ENCODE results near the gene C6orf15.

The C6orf15 gene

DNA sequence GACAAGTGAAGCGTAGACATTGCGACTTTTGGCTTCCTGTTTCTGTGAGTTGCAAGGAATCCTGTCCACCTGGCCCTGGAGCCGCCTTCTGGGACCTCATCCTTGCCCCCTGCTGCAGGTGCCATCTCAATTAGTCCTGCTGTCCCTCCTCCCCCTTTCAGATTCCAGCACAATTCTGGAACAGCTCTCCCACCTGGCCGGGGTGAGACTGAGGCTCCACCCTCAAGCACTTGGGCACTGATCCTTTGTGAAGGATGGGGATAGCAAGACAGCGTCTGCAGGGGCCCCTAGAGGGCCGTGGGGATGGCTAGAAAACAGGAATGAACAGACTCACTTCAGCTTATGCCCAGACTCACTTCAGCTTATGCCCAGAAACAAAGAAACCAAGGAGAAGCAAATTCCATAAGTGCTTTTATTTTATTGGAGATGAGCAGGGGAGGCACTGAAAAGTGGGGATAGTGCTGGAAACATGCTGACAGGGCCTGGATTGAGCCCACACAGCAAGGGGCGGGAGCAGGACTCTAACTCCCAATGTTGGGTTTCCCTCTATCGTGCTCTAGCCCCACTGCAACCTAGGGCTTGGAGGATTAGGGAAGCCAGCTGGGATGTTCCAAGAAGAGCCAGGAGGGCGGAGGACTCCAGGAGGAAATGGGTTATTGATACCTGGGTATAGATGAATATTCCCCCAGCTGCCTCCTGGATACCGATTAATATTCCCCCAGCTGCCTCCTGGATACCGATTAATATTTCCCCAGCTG, 1.4 kb downstream of the C6orf15 start:
- in situ Hi-C loops (cut with MboI; ENCODE audit: low sequenced_read_pairs), result no loop called here

DNA sequence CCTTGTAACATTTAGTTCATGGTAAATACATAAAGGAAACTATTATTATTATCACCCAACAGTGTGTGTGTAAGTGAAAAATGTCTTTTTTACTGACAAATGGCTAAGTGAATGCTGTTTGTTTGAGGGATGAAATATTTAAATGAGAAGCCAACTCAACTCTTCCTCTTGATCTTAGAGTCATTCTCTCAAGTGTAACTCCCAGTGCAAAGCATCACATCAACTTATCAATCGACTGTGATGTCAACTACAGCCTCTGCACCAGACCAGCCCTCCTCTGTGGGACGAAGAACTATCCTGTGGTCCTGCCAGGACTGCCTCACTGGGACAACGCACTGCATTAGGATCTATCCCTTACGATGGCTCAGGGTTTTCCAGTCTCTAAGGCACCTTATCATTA, 5.3 kb downstream of the C6orf15 start:
- in situ Hi-C loops (cut with MboI; ENCODE audit: low sequenced_read_pairs), result no loop called here

DNA sequence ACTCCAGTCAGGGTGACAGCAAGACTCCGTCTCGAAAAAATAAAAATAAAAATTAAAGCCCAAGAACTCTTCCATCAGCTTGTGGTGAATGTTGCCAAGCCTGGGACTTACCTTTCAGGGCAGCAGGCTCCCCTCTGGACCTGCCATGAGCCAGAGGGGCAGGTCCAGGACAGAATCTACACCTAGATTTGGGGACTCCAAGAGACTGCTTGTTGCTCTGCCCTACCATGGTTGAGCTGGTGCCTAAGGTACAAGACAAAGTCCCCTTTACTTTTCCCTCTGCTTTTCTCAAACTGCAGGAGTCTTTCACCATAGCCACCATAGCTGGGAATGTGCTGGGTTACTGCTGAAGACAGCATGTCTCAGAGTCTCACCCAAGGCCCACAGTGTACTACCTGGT, 9.2 kb downstream of the C6orf15 start:
- in situ Hi-C loops (cut with MboI; ENCODE audit: low sequenced_read_pairs), result no loop called here

DNA sequence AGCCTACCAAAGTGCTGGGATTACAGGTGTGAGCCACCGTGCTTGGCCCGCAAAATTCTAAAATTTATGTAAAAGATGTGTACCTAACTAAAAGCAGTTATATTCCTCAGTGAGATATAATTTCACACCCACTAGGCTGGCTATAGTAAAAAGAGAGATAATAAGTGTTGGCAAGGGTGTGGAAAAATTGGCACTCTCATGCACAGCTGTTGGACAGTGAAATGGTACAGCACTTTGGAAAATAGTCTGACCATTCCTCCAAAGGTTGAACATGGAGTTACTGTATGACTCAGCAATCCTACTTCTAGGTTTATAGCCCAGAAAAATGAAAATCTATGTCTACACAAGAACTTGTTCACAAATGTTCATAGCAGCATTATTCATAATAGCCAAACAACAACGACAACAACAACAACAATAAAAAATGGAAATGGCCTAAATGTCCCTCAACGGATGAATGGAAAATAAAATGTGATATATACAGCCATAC, 13.9 kb downstream of the C6orf15 start:
- in situ Hi-C loops (cut with MboI; ENCODE audit: low sequenced_read_pairs), result no loop called here

DNA sequence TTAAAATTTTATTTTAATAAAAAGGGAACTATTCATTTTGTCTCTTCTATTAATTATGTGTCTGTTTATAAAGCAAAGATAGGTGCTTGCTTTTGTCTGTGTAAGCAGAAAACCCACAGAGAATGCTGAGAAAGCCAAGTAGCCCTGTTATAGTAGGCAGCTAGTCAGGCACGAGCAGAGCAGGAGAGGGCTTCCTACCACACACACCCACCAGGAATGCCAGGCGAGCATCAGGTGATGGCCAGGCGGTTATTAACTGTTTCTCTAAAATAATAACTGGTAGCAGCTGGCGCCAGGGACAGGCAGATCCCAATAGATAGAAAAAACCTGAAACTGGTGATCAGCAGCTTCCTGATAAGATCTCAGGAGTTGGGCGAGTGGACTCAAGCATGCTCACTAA, 15.7 kb downstream of the C6orf15 start:
- in situ Hi-C loops (cut with MboI; ENCODE audit: low sequenced_read_pairs), result no loop called here

DNA sequence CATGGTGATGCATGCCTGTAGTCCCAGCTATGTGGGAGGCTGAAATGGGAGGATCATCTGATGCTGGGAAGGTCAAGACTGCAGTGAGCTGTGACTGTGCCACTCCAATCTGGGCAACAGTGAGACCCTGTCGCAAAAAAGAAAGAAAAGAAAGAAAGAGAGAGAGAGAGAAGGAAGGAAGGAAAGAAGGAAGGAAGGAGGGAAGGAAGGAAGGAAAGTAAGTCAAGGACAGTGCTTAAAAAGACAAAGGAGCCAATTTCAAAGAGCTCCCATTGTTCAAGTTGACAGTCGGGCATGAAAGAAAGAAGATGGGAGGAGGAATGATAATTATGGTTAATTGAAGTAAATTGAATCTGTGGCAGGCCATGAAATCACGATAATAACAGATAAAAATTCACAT, 16.2 kb downstream of the C6orf15 start:
- in situ Hi-C loops (cut with MboI; ENCODE audit: low sequenced_read_pairs), result no loop called here

DNA sequence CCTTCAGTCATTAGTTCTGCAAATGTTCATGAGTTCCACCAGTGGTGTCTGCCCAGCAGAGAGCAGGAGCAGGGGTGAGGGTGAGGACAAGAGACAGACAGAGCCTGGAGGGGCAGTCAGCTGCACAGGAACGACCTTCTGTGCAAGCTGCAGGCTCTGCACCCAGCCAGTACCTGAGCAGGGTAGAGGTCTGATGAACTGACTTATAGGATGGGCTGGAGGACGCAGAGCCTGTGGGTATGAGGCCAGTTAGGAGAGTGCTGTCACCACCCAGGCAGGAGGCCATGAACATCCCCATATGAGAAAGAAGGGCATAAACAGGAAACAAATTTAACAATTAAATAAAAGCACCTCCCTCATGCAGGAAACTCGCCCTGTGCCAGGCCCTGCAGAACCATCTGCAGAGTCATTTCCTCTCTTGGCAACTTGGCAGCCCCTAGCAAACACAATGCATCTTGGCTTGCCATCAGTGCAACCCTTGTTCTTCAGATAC, 17.9 kb downstream of the C6orf15 start:
- in situ Hi-C loops (cut with MboI; ENCODE audit: low sequenced_read_pairs), result no loop called here

DNA sequence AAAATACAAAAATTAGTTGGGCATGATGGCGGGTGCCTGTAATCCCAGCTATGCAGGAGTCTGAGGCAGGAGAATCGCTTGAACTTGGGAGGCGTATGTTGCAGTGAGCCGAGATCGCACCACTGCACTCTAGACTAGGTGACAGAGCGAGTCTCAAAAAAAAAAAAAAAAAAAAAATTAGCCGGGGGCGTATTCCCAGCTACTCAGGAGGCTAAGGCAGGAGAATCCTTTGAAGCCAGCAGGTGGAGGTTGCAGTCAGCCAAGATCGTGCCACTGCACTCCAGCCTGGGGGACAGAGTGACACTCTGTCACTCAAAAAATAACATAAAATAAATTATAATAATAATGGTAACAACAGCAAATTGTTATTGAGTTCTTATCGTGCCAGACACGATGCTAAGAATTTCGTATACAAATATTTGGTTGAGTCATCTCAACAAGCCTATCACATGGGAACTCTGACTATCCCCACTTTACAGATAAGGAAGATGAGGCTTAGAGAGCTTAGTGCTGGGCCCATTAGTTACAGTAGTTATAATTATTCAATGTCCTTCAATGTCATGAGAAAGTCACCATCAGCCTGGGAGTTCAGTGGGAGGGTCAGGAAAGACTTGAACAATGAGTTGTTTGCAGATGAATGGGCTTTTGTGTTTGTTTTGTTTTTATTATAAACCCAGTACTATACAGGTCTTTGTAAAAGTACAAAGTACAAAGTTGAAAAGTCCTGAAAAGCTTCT, 19.4 kb downstream of the C6orf15 start:
- in situ Hi-C loops (cut with MboI; ENCODE audit: low sequenced_read_pairs), result no loop called here

DNA sequence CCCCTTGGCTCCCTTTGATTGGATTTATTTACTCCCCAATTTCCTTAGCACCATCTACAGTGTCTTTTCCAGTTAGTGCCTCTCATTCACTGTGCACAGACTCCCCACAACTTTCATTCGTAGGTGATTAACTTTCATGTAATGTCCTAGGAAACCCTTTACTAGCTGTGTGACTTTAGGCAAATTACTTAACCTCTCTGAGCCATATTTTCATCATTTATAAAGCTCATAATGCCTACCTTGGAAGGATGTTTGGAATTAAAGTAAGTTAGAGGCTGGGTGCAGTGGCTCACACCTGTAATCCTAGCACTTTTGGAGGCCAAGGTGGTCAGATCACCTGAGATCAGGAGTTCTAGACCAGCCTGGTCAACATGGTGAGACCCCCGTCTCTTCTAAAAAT, 20.1 kb downstream of the C6orf15 start:
- in situ Hi-C loops (cut with MboI; ENCODE audit: low sequenced_read_pairs), result no loop called here

DNA sequence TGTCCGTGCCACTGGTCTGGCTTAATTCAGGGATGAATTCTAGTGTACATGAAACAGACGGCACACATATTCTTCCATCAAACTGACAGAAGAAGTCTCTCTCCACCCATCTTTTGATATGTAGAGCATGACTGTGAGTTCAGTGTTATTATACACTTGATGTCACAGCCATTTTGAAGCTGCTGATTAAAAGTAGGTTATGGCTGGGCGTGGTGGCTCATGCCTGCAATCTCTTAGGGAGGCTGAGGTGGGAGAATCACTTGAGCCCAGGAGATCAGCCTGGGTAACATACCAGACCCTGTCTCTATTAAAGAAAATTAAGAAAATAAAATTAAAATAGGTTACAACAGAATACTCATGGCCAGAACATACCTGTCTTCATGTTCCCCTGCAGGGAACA, 20.7 kb downstream of the C6orf15 start:
- in situ Hi-C loops (cut with MboI; ENCODE audit: low sequenced_read_pairs), result no loop called here

DNA sequence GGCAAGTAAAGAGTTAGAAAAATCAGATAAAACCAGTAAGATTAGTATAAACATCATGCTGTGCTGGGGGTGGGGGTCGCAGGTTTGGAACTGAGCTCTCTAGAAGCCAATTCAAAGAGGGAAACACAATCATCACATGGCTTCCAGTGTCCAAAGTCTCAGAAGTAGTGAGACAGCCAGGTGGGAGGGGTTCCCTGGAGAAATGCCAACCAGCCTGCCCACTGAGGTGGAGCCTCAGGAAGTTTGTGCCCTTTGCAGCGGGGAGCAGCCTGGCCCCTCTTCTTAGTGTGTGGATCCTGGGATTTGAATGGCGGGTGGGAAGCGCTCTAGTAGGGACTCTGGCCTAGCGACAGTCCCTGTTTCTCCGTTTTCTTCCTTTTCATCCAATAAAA, 21.4 kb downstream of the C6orf15 start:
- in situ Hi-C loops (cut with MboI; ENCODE audit: low sequenced_read_pairs), result no loop called here

DNA sequence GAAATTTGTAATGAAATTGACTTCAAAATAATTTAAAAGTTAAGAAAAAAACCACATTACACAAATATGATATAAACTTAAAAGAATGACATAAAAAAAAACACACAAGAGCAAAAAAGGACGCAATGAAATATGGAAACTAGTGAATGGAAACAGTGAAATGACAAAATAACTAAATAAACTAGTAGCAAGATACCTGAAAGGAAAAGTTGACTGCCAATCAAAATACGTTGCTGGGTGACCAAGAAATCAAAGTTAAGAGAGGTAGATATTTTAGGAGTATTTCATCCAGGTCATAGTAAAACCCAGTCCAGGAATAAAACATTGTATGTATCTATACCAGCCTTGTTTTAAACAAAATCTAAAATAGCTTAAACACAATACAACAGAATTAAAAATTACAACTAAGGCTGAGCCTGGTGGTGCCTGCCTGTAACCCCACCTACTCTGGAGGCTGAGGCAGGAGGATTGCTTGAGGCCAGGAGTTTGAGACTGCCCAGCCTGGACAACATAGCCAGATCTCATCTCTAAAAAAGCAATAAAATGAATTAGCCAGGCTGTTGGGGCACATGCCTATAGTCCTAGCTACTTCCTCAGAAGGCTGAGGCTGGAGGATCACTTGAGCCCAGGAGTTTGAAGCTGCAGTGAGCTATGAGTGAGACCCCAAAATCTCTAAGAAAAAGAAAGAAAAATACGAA, 22.0 kb downstream of the C6orf15 start:
- in situ Hi-C loops (cut with MboI; ENCODE audit: low sequenced_read_pairs), result no loop called here

DNA sequence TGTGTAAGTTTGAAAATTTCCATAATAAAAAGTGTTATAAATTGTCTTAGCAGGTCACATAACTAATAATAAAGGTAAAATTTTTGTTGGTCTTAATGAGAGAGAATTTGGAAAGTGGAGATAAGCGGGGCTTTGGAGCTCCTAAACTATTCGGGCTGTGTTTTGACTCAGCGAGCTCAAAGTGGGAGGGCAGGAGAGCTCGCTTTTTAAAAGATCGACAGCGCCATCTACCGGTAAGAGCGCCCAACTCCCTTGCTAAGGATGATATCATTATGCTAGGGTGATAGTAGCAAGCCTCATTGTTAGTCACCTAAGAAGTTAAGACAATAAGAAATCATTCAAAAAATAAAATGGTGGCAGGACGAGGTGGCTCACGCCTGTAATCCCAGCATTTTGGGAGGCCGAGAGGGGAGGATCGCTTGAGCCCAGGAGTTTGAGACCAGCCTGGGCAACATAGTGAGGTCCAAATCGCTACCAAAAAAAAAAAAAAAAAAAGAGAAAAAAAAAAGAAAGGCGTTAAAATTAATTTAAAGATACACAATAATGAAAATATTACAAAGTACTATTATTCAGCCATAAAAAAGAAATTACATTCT, 24.8 kb downstream of the C6orf15 start:
- in situ Hi-C loops (cut with MboI; ENCODE audit: low sequenced_read_pairs), result no loop called here

DNA sequence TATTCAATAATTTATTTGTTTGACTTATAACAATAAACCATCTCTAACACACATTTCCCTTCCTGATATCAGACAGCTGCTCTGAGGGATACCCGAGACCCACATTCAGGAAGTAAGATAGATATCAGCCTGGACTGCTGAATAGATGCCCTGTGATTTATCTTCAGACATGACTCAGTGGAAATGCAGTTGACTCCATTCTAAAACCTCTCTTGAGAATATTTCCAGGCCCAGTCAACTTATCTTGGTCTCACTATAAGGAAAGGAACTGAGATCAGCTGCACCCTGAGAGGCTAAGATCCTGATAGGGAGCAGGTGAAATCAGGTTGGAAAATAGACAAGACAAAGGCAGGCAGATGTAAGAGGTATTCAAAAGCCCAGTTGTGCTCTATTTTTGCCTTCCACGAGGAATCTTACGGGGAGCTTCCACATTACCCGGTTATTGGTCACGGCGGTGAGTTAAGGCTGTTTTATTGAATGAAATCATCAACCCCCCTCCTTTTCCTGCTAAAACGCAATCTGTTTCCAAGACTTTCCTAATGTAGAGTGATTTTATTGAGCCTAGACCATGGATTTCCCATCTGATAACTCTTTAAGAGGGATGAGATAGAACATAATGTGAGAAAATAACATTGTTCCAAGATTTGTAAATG, 25.5 kb downstream of the C6orf15 start:
- in situ Hi-C loops (cut with MboI; ENCODE audit: low sequenced_read_pairs), result no loop called here

DNA sequence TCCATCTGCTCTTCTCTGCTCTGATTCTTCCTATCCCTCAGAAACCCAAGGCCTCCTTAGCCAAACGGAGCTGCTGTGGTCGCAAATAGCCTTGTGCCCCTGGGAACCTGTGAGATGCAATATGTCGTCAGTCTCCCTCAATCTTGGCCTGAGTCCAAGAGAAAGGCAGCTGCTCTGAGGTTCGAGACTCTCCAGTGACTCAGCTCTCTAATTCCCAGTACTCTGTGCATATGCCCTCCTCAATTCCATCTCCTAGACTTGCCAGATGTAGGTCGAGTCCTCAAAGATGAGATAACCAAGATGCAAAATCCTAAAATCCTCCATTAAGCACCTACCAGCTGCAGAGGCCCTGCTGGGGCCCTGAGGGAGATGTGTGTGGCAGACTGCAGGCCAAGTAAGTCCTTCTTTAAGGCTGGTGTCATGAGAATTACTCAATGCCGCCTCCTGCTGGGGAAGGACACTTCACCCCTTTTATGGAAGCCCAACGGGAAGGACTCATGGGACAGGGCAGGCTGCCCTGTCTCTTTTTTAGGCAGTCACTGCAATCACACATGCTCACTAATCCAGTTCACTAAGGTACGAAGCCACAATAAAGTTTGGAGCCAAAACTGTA, 28.5 kb downstream of the C6orf15 start:
- in situ Hi-C loops (cut with MboI; ENCODE audit: low sequenced_read_pairs), result no loop called here

DNA sequence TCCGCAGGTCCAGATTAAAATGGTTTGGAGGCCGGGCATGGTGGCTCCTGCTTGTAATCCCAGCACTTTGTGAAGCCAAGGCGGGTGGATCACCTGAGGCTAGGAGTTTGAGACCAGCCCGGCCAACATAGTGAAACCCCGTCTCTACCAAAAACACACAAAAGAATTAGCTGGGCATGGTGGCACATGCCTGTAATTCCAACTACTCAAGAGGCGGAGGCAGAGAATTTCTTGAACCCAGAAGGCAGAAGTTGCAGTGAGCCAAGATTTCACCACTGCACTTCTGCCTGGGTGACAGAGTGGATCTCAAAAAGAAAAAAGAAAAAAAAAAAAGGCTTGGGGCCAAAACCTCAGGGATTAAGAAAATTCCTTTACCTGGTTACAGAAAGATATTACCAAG, 30.5 kb downstream of the C6orf15 start:
- in situ Hi-C loops (cut with MboI; ENCODE audit: low sequenced_read_pairs), result no loop called here

DNA sequence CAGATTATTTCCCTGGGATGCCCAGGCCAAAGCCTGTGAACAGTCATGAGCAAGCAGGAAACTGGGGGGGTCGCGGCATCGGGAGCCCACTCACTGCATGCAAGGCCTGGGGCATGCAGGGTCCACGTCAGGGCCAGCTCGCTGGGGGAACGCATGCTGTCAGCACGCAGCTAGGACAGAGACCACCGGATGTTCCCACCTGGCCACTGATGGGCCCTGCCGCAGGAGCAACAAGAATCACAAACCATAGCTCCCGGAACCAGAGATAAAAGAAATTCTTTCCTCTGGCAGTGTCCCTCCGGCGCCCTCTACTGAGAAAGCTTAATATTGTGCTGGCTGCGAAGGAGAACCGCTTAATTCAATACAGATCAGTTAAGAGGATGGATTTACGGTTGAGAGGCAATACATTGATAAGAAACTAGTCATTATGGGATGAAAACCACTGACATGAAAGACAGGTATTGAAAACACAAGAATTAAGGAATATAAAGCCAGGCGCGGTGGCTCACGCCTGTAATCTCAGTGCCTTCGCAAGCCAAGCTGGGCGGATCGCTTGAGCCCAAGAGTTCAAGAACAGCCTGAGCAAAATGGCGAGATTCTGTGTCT, 32.6 kb downstream of the C6orf15 start:
- in situ Hi-C loops (cut with MboI; ENCODE audit: low sequenced_read_pairs), result no loop called here

DNA sequence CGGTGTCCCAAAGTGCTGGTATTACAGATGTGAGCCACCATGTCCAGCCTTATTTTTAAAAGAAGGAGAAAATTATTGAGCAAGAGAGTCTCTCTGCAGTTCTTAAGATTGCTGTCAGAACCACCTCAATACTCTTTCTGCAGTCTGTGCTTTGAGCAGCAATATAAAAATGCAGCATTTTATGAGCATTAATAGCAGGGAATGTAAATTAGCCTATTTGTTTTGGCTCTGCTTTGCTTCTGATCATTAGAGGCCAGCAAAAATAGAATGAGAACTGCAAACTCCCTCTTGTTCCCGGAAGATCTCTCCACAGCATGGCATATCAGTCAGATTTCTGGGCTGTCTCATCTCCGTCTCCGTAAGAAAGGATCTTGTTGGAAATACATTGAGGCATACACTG, 35.8 kb downstream of the C6orf15 start:
- in situ Hi-C loops (cut with MboI; ENCODE audit: low sequenced_read_pairs), result no loop called here

DNA sequence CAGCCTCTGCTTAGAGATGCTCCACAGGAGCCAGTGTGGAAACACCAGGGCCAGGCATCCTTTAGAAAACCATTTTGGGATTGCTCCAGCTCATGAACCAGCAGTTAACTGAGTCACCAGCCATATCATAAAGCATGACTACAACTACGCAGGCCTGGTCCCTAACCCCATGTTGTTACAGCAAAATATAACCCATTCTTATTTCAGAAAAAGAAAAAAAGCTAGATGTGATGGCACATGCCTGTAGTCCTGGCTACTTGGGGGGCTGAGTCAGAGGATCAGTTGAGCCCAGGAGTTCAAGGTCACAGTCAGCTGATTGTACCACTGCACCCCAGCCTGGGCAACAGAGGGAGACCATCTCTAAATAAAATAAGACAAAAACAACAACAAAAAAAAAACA, 36.8 kb downstream of the C6orf15 start:
- in situ Hi-C loops (cut with MboI; ENCODE audit: low sequenced_read_pairs), result no loop called here

DNA sequence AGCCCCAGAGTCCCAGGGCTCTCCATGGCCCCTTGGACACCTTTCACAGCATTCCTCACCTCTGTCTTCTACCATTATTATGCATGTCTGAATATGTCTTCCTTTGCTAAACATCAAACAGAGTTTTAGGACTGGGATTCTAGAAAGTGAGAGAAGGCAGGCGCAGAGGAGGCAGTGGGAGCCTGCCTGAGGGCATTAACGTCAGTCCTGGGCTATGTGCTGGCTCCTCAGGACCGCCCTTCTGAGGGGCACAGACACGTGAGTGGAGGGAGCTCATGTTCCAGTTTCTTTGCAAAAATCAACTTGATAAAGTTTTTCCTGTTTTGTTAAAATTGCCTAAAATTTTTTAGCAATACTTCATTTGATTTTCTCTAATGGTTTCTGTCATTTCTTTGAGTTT, 38.0 kb downstream of the C6orf15 start:
- in situ Hi-C loops (cut with MboI; ENCODE audit: low sequenced_read_pairs), result loop anchor here (25.0 kb wide), 1 partner anchor 137 kb away; the partner anchor contains the start of genes MUCL3 and SFTA2

Measured in hTERT RPE-1 (cell line).